Measurements from ENCODE around the gene GTF3C1.

The GTF3C1 gene

DNA sequence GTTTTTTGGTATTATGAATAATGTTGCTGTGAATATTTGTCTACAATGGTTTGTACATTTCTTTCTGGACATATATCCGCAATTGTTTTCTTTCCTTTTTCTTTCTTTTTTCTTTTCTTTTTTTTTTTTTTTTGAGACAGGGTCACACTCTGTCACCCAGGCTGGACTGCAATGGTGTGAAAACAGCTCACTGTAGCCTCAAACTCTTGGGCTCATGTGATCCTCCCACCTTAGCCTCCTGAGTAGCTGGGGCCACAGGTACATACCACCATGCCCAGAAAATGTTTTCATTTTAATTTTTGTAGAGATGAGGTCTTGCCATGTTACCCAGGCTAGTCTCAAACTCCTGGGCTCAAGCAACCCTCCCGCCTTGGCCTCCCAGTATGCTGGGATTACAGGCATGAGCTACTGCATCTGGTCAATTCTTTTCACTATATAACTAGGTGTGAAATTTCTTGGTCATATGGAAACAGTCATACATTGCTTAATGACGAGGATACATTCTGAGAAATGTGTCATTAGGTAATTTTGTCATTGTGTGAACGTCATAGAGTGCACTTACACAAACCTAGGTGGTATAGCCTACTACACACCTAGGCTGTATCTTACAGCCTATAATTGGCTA lies 132.6 kb downstream of the GTF3C1 start:
- peak in 1 of 5 experiments; percentile 34 for DNase-seq

GRCh38 chr16:27414788-27415431 lies 134.8 kb downstream of the GTF3C1 start:
- DNase-seq = no peak

- DNase-seq = no peak
These were observed 135.8 kb downstream of the GTF3C1 start for GRCh38 chr16:27413956-27414355.

GRCh38 chr16:27410761-27411160 lies 139.0 kb downstream of the GTF3C1 start:
- no peak for DNase-seq
